PC-3 (cell line): ENCODE measurements around the gene TYMS. TPM values are rescaled to one million over a fixed set of nuclear protein-coding genes. Genes with fewer than 3 reads are reported as not detected.

Experiments
- total RNA-seq: library from RNA; depleted of rRNA; stranded (reverse); fragments of >200 nt; gene quantifications from 2 replicates; pipeline ENCODE4 v1.2.3, GENCODE V29; 2014; rRNA removed

TYMS gene
- total RNA-seq, 1 experiment from 2014 or later = 63.2 TPM

Other genes starting within 250 kb of the TYMS start
- 0.04 TPM in 1 of 2 replicates, not detected in the other for gene COLEC12, start 157.0 kb upstream of the TYMS start, total RNA-seq
- gene CETN1, start 77.3 kb upstream of the TYMS start, total RNA-seq = not detected in 2 replicates
- not detected in 2 replicates for gene CLUL1, start 60.7 kb upstream of the TYMS start, total RNA-seq
- gene ENOSF1, start 55.0 kb downstream of the TYMS start, total RNA-seq = 44.2 and 61.0 TPM in 2 replicates
- gene YES1, start 154.6 kb downstream of the TYMS start, total RNA-seq = 73.5 and 113 TPM in 2 replicates
- gene ADCYAP1, start 247.2 kb downstream of the TYMS start, total RNA-seq = 0.36 TPM in 1 of 2 replicates, not detected in the other